Astrocyte (in vitro differentiated cells and primary cell): ENCODE results near the gene BBOX1. TPM values are rescaled to one million over a fixed set of nuclear protein-coding genes. Genes with fewer than 3 reads are reported as not detected.
"Not testable (repeated sequence)": the region's sequence is repeated elsewhere in the genome, so short reads cannot be mapped to it uniquely, and the experiment has no call there.

ENCODE experiments used
- DNase-seq: peaks from one replicate; pipeline ENCODE4 v3.0.0-alpha.2; 2010; ENCODE audit warnings: low read depth
- FAIRE-seq: peaks from 2 replicates; lab custom pipeline; 2011; peaks lifted over from hg19 to GRCh38; lab: Jason Lieb, UNC
- H2AFZ ChIP-seq: 2 replicates; pipeline ENCODE4 v1.6.0; 2012; ENCODE audit warnings: low read depth, low read length, inconsistent platforms
- H3K27ac ChIP-seq: 2 replicates; pipeline ENCODE4 v1.5.1; 2011; ENCODE audit warnings: low read depth, low read length, inconsistent platforms
- H3K27me3 ChIP-seq: 2 replicates; pipeline ENCODE4 v1.6.0; 2011; ENCODE audit warnings: low read length, inconsistent platforms; ENCODE audit not compliant: insufficient read depth
- H3K36me3 ChIP-seq: 2 replicates; pipeline ENCODE4 v1.5.1; 2011; ENCODE audit warnings: low read length, inconsistent platforms; ENCODE audit not compliant: insufficient read depth
- H3K4me1 ChIP-seq: 2 replicates; pipeline ENCODE4 v1.5.1; 2011; ENCODE audit warnings: low read length, inconsistent platforms; ENCODE audit not compliant: insufficient read depth
- H3K4me2 ChIP-seq: 2 replicates; pipeline ENCODE4 v1.6.0; 2012; ENCODE audit warnings: low read length, inconsistent platforms
- H3K4me3 ChIP-seq: 2 replicates; pipeline ENCODE4 v1.5.1; 2011; ENCODE audit warnings: low read depth, mild to moderate bottlenecking, low read length, inconsistent platforms; ENCODE audit not compliant: insufficient read depth
- H3K79me2 ChIP-seq: 2 replicates; pipeline ENCODE4 v1.6.0; 2012; ENCODE audit warnings: mild to moderate bottlenecking, low read length, inconsistent platforms; ENCODE audit not compliant: insufficient read depth
- H3K9ac ChIP-seq: 2 replicates; pipeline ENCODE4 v1.6.0; 2012; ENCODE audit warnings: mild to moderate bottlenecking, low read length, inconsistent platforms
- H3K9me3 ChIP-seq: 2 replicates; pipeline ENCODE4 v1.5.1; 2012; ENCODE audit warnings: low read depth, mild to moderate bottlenecking, low read length, inconsistent platforms; ENCODE audit not compliant: insufficient read depth
- H4K20me1 ChIP-seq: 2 replicates; pipeline ENCODE4 v1.6.0; 2012; ENCODE audit warnings: low read length, inconsistent platforms; ENCODE audit not compliant: insufficient read depth
- H3K27ac Mint-ChIP-seq: one replicate; pipeline ENCODE4 v1.8.0; 2021; ENCODE audit warnings: mild to moderate bottlenecking, mixed read lengths; ENCODE audit not compliant: unreplicated experiment
- H3K27me3 Mint-ChIP-seq: one replicate; pipeline ENCODE4 v1.8.0; 2021; ENCODE audit warnings: low read depth, mixed read lengths; ENCODE audit not compliant: unreplicated experiment
- H3K36me3 Mint-ChIP-seq: one replicate; pipeline ENCODE4 v1.8.0; 2021; ENCODE audit warnings: low read depth, mixed read lengths; ENCODE audit not compliant: unreplicated experiment
- H3K4me1 Mint-ChIP-seq: one replicate; pipeline ENCODE4 v1.8.0; 2021; ENCODE audit warnings: low read depth, mixed read lengths; ENCODE audit not compliant: unreplicated experiment
- H3K4me3 Mint-ChIP-seq: one replicate; pipeline ENCODE4 v1.8.0; 2021; ENCODE audit warnings: mild to moderate bottlenecking, moderate library complexity, mixed read lengths; ENCODE audit not compliant: unreplicated experiment
- H3K9me3 Mint-ChIP-seq: one replicate; pipeline ENCODE4 v1.8.0; 2021; ENCODE audit warnings: mild to moderate bottlenecking, mixed read lengths; ENCODE audit not compliant: unreplicated experiment
- EZH2 ChIP-seq: IDR thresholded peaks from 2 replicates; pipeline ENCODE4 v1.6.1; 2012; ENCODE audit warnings: mild to moderate bottlenecking, low read length, inconsistent platforms; ENCODE audit not compliant: insufficient read depth
- total RNA-seq: library from RNA; stranded (reverse); gene quantifications from 2 replicates; pipeline ENCODE4 v1.2.1, GENCODE V29; 2021
- TF ChIP-seq, protein P1 (sequence below): IDR thresholded peaks from 2 replicates; pipeline ENCODE4 v1.5.1; 2011; ENCODE audit warnings: low read depth, mild to moderate bottlenecking, inconsistent platforms, low read length, moderate library complexity; ENCODE audit not compliant: insufficient read depth

Gene BBOX1
- total RNA-seq, 1 donor from 2014 or later = 0.39 TPM

GRCh38 chr11:27173545-27173944 is 132.9 kb downstream of the BBOX1 start:
- FAIRE-seq (no peak), DNase-seq (no peak)
- no peak overlapping the region for H3K9ac ChIP-seq
- H3K9me3 ChIP-seq = no peaks in the 10 kb centered on the region
- no peak overlapping the region for H3K4me2 ChIP-seq
- no peak overlapping the region for H3K4me3 ChIP-seq
- no peaks in the 10 kb centered on the region for H3K36me3 ChIP-seq
- no peaks in the 10 kb centered on the region for H3K79me2 ChIP-seq
- TF ChIP-seq, protein P1, sequence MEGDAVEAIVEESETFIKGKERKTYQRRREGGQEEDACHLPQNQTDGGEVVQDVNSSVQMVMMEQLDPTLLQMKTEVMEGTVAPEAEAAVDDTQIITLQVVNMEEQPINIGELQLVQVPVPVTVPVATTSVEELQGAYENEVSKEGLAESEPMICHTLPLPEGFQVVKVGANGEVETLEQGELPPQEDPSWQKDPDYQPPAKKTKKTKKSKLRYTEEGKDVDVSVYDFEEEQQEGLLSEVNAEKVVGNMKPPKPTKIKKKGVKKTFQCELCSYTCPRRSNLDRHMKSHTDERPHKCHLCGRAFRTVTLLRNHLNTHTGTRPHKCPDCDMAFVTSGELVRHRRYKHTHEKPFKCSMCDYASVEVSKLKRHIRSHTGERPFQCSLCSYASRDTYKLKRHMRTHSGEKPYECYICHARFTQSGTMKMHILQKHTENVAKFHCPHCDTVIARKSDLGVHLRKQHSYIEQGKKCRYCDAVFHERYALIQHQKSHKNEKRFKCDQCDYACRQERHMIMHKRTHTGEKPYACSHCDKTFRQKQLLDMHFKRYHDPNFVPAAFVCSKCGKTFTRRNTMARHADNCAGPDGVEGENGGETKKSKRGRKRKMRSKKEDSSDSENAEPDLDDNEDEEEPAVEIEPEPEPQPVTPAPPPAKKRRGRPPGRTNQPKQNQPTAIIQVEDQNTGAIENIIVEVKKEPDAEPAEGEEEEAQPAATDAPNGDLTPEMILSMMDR = no peak
- no peaks in the 10 kb centered on the region for H4K20me1 ChIP-seq
- Mint-ChIP-seq H3K4me3 (no peak overlapping the region), H3K36me3 (no peaks in the 10 kb centered on the region), H3K4me1 (peaks cover 8% of the 10 kb centered on the region), H3K9me3 (no peaks in the 10 kb centered on the region), H3K27ac (no peak overlapping the region), H3K27me3 (no peaks in the 10 kb centered on the region)
- H3K27ac ChIP-seq = no peak overlapping the region
- H3K27me3 ChIP-seq = no peaks in the 10 kb centered on the region
- peaks cover 3% of the 10 kb centered on the region for H3K4me1 ChIP-seq
- no peak overlapping the region for H2AFZ ChIP-seq

DNA sequence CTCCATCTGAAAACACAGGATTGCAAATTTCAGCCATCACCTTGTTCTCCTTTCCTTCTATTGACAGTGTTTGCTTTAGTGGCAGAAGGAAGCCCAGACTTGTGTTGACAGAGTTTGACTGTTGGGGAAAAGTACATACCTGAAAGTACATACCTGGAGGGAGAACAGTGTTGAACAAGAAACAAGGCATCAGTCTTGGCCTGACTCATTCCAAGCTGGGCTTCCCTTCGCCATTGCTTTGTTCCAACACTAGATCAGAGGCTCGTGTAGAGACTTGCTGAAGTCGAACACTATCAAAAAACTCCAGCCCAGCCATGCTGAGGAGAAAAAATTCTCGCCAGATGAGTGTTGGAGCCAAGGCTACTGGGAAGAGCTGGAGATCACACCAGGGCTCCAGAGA is 133.4 kb downstream of the BBOX1 start:
- H3K4me1 ChIP-seq = peaks cover 3% of the 10 kb centered on the region
- Mint-ChIP-seq H3K9me3 (no peaks in the 10 kb centered on the region), H3K27me3 (no peaks in the 10 kb centered on the region), H3K4me1 (peaks cover 8% of the 10 kb centered on the region), H3K4me3 (no peak overlapping the region), H3K27ac (no peak overlapping the region), H3K36me3 (no peaks in the 10 kb centered on the region)
- H3K4me2 ChIP-seq = no peak overlapping the region
- H3K79me2 ChIP-seq = no peaks in the 10 kb centered on the region
- H3K9ac ChIP-seq = no peak overlapping the region
- DNase-seq (no peak), FAIRE-seq (no peak)
- no peaks in the 10 kb centered on the region for H3K36me3 ChIP-seq
- no peak overlapping the region for H3K4me3 ChIP-seq
- H3K27ac ChIP-seq = no peak overlapping the region
- H4K20me1 ChIP-seq = no peaks in the 10 kb centered on the region
- TF ChIP-seq EZH2 = no peak
- TF ChIP-seq, protein P1 = no peak
- H2AFZ ChIP-seq = no peak overlapping the region
- no peaks in the 10 kb centered on the region for H3K9me3 ChIP-seq
- no peaks in the 10 kb centered on the region for H3K27me3 ChIP-seq

GRCh38 chr11:27174672-27175210 is 134.1 kb downstream of the BBOX1 start:
- Histone ChIP-seq H4K20me1 (no peaks in the 10 kb centered on the region), H3K4me1 (peaks cover 3% of the 10 kb centered on the region), H3K27me3 (no peaks in the 10 kb centered on the region), H3K4me2 (no peak overlapping the region), H3K4me3 (no peak overlapping the region), H3K9ac (no peak overlapping the region), H3K9me3 (no peaks in the 10 kb centered on the region), H3K36me3 (no peaks in the 10 kb centered on the region), H3K27ac (no peak overlapping the region), H2AFZ (no peak overlapping the region), H3K79me2 (no peaks in the 10 kb centered on the region)
- Mint-ChIP-seq H3K4me3 (no peak overlapping the region), H3K36me3 (peaks cover 2% of the 10 kb centered on the region), H3K4me1 (peaks cover 8% of the 10 kb centered on the region), H3K27me3 (no peaks in the 10 kb centered on the region), H3K27ac (no peak overlapping the region), H3K9me3 (no peaks in the 10 kb centered on the region)
- DNase-seq (no peak), FAIRE-seq (no peak)
- TF ChIP-seq EZH2 = no peak
- TF ChIP-seq, protein P1 = no peak

- not testable (repeated sequence) for H3K27me3 Mint-ChIP-seq, H3K36me3 Mint-ChIP-seq, H3K27ac ChIP-seq, H3K9me3 ChIP-seq, H2AFZ ChIP-seq, H3K4me3 Mint-ChIP-seq, H3K4me1 ChIP-seq, DNase-seq, H3K9me3 Mint-ChIP-seq, H3K4me2 ChIP-seq, H3K79me2 ChIP-seq, H3K27me3 ChIP-seq, H3K27ac Mint-ChIP-seq, H3K4me3 ChIP-seq, H4K20me1 ChIP-seq, FAIRE-seq, H3K36me3 ChIP-seq, H3K9ac ChIP-seq, H3K4me1 Mint-ChIP-seq
Measured at GRCh38 chr11:27175562-27175961, 134.9 kb downstream of the BBOX1 start.
